Measurements from ENCODE around the gene ANXA8L1. TPM values are rescaled to one million over a fixed set of nuclear protein-coding genes. Genes with fewer than 3 reads are reported as not detected.
"Not testable (repeated sequence)": the region's sequence is repeated elsewhere in the genome, so short reads cannot be mapped to it uniquely, and the experiment has no call there.

ANXA8L1 gene
- total RNA-seq, 4 donors from 2014 or later = 0.27 to 13.7 (median 1.0) TPM

- H3K36me3 ChIP-seq, H3K27me3 ChIP-seq, H3K4me1 ChIP-seq, ATAC-seq, H3K9me3 ChIP-seq, H3K27ac ChIP-seq, H3K4me3 ChIP-seq: not testable (repeated sequence)
- no CpG with 5 or more reads among the region's 4 CpGs for WGBS, 2 donors (ENCODE audit: low coverage in 1 of 2)
Measured at GRCh38 chr10:46440942-46441341, 65.4 kb downstream of the ANXA8L1 start.

Other genes with a start within 250 kb of the ANXA8L1 start
- gene ANTXRL, start 88.8 kb upstream of the ANXA8L1 start, total RNA-seq = not detected
- gene NPY4R, start 90.2 kb downstream of the ANXA8L1 start, total RNA-seq = not detected
- 1 to 10 TPM in 2 of 4 donors, not detected in 2; 1.2 to 1.6 TPM for gene GPRIN2, start 180.9 kb downstream of the ANXA8L1 start, total RNA-seq
- gene SYT15, start 203.4 kb downstream of the ANXA8L1 start, total RNA-seq = 10 to 100 TPM in 2 of 4 donors, 1 to 10 TPM in 2; 1.9 to 11.2 (median 7.4) TPM